ENCODE results near the gene CDR2.
"Not testable (repeated sequence)": the region's sequence is repeated elsewhere in the genome, so short reads cannot be mapped to it uniquely, and the experiment has no call there.

CDR2 gene

DNA sequence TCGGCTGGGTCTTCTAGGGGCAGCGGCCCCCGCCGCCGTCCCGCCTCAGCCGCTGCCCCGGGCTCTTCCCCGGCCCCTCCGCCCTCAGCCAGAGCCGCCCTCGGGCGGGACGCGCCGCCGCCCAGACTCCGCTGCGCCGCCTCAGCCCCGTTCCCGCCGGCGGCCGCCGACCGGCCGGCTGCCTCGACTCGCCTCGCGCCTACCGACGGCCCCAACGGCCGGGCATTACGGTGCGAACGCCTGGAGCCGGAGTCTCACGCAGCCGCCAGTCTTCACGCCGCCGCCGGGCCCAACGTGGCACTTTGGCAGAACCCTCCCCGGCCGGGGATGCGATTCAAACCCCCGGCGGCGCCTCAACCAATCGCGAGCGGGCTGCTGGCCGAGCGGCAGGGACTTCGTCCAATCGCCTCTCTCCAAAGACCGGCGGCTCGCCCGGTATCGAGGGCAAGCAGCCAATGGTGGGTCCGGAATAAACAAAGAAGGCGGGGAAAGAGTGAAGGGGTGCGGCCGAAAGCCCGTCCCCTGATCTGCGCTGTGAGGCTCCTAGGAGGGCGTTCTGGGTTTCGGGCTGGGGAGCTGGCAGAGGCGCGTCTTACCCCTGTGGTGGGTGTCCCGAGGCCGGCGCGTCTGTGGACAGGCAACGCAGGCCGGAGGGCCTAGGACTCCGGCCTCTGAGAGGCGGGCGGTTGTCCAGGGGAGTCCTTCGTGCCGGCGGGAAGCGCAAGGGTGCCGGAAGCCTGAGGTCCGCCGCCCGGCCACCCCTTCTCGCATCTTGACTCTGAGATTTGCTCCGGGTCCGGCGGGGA is at the start of gene CDR2:
Gene CDR2 (minus strand): TSS at position 309 of the 806 bp plus-strand sequence. CDS start 310 bp downstream, outside the sequence.
- DNase-seq, result peak; percentile 97

DNA sequence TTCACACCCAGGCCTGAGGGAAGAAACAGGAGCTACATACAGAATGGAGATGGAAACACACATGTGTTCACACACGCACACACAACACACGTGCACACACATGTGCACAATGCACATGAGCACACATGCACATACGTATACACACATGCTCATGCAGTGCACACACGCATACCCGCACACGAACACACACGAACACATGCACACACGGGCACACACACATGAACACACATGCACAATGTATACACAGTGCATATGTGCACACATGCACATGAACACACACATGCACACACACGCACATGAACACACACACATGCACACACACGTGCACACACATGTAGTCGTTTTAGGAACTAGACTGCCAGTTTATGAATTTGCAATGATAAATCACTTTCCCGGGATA is 49.3 kb upstream of the CDR2 start:
- DNase-seq, result no peak

GRCh38 chr16:22421136-22421535 is 46.7 kb upstream of the CDR2 start:
- DNase-seq, result no peak

GRCh38 chr16:22420606-22421135 is 46.3 kb upstream of the CDR2 start:
- DNase-seq, result no peak

- DNase-seq, result no peak
Measured at GRCh38 chr16:22419908-22420307, 45.5 kb upstream of the CDR2 start.

DNA sequence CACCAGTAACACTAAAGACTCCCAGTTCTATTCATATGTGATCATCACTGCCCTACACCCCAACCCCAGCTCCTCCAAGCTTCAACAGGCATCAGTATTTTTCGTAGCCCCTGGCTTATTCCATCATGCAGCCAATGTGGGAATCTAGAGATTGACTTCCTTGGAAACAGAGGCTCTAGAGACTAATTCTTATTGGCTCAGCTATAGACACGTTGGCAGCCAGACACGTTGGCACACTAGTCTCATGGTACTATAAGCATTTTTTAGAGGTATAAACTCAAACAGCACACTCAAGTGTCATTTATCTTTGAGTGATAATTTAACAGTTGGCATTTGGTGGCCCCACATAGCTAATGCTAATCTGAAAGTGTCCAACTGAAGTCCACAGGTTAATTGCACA is 44.4 kb upstream of the CDR2 start:
- DNase-seq, result no peak

DNA sequence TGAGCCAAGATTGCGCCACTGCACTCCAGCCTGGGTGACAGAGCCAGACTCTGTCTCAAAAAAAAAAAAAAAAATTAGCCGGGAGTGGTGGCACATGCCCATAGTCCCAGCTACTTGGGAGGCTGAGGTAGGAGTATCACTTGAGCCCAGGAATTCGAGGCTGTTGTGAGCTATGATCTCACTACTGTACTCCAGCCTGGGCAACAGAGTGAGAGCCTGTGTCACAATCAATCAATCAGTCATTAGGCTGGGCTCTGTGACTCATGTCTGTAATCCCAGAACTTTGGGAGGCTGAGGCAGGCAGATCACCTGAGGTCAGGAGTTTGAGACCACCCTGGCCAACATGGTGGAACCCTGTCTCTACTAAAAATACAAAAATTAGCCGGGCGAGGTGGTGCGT is 43.4 kb upstream of the CDR2 start:
- not testable (repeated sequence) for DNase-seq

DNA sequence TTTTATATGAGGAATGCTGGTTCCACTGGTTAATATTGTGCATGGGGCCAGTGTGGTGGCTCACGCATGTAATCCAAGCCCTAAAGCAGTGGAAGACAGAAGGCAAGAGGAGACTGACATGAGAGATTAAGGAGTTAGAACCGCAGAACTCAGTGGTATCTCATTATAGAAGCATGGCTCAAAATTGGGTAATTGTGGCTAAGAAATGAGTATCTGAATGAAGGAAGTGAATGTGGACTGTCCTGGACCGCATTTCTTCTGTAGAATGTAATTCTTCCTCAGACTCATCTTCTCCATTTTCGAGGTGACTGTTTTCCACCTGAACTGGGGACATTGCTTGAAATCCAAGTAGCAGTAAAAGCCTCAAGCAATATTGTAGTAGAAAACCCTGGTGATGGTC is 42.6 kb upstream of the CDR2 start:
- DNase-seq, result no peak

- DNase-seq, result no peak
Measured at GRCh38 chr16:22413819-22414218, 39.4 kb upstream of the CDR2 start.

- DNase-seq, result no peak
Measured at GRCh38 chr16:22407486-22407885, 33.1 kb upstream of the CDR2 start.

- DNase-seq, result peak; percentile 32
Measured at GRCh38 chr16:22402191-22402590, 27.8 kb upstream of the CDR2 start.

GRCh38 chr16:22400900-22401299 is 26.5 kb upstream of the CDR2 start:
- DNase-seq, result no peak

DNA sequence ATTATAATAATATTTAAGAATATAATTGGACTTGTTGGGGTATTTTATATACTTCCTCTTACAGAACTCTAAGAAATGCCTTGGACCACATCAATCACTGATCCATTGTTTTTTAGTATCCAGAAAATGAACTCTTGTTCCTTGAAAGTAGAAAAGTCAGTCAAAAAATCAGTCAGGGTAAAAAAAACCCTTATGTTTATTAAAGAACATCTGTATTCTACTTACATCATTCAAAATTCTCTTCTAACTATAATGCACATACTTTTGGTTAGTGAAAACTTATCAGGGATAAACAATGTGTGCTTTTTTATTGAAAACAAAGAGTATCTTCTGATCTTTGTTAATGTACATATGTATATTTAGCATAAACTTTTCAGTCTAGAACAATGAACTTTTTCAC is 23.5 kb upstream of the CDR2 start:
- no peak for DNase-seq

GRCh38 chr16:22397464-22397863 is 23.0 kb upstream of the CDR2 start:
- DNase-seq, result peak; percentile 98

DNA sequence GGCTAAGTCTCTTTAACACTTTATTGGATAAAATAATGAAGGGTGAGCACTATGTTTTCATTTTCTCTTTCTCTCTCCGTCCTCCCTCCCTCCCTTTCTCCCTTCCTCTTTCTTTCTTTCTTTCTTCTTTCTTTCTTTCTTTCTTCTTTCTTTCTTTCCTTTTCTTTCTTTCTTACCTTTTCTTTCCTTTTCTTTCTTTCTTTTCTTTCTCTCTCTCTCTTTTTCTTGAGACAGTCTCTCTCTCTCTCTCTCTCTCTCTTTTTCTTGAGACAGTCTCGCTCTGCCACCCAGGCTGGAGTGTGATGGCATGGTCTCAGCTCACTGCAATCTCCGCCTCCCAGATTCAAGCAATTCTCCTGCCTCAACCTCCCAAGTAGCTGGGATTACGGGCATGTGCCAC is 21.5 kb upstream of the CDR2 start:
- no peak for DNase-seq

- peak; percentile 58 for DNase-seq
Measured at GRCh38 chr16:22394121-22394520, 19.7 kb upstream of the CDR2 start.

DNA sequence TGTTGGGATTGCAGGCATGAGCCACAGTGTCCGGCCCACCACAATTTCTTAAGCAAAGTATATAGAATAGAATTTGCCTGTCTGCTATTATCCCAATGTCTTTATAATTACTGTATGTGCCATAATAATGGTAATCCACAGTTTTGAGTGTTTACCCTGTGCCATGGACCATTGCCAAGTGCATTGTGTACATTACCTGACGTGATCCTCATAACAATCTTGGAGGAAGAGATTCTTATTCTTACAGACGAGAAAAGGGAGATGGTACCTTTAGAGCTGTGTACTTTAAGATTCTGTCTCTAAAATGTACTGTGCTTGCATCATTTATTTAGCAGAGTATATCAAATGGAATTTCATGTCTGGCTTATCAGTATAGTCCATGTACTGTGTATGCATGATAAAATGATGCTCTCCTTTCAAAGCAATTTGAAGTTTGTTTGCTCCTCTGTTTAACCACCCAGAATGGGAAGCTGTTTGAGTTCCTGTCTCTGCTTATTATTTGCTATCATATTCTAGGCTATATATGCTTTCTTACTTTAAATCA is 13.8 kb upstream of the CDR2 start:
- peak; percentile 29 for DNase-seq

DNA sequence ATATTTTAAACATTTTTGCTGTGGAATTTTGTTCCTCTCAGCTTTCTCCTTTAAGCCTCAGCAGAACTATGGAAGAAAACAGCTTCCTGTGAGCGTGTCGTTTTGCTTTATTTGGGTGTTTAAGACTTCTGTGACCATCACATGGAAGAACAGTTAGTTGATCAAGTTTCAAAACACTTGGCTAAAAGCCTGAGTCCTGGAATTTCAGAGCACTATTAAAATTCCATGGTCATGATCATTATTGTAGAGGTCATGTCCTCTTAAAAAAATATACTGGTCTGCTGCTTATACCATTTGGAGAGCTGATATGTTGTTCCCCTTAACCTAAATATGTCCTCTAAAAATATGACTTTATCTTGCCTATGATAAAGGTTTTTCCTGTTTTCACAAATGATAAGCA is 12.6 kb upstream of the CDR2 start:
- peak; percentile 95 for DNase-seq

- no peak for DNase-seq
Measured at GRCh38 chr16:22385196-22385595, 10.8 kb upstream of the CDR2 start.

GRCh38 chr16:22383827-22384226 is 9.4 kb upstream of the CDR2 start:
- no peak for DNase-seq

DNA sequence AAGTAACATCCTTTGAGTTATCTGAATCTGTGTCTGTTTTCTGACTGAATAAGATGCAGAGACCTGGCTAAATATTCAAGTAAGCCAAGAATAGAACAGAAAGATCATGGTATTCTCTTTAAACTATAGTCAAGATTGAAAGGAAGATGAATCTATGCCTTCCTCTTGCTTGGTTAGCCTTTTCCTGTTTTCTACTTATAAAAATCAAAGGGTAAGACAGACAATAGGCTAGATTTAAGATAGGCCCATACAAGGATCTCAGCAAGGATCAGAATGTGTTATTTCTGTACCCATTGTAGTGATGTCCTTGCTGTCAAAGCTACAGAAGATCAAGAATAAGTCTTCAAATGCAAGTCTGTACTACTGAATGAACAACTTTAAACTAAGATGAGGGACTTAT is 7.0 kb upstream of the CDR2 start:
- DNase-seq, result no peak

GRCh38 chr16:22380529-22380928 is 6.1 kb upstream of the CDR2 start:
- no peak for DNase-seq

GRCh38 chr16:22379656-22380055 is 5.2 kb upstream of the CDR2 start:
- no peak for DNase-seq

- DNase-seq, result no peak
Measured at GRCh38 chr16:22375963-22376640, 1.7 kb upstream of the CDR2 start.

Data from fibroblast of upper back skin (primary cell).